ENCODE measurements around the gene PCGF1.
"Not testable (repeated sequence)": the region's sequence is repeated elsewhere in the genome, so short reads cannot be mapped to it uniquely, and the experiment has no call there.

Gene PCGF1

DNA sequence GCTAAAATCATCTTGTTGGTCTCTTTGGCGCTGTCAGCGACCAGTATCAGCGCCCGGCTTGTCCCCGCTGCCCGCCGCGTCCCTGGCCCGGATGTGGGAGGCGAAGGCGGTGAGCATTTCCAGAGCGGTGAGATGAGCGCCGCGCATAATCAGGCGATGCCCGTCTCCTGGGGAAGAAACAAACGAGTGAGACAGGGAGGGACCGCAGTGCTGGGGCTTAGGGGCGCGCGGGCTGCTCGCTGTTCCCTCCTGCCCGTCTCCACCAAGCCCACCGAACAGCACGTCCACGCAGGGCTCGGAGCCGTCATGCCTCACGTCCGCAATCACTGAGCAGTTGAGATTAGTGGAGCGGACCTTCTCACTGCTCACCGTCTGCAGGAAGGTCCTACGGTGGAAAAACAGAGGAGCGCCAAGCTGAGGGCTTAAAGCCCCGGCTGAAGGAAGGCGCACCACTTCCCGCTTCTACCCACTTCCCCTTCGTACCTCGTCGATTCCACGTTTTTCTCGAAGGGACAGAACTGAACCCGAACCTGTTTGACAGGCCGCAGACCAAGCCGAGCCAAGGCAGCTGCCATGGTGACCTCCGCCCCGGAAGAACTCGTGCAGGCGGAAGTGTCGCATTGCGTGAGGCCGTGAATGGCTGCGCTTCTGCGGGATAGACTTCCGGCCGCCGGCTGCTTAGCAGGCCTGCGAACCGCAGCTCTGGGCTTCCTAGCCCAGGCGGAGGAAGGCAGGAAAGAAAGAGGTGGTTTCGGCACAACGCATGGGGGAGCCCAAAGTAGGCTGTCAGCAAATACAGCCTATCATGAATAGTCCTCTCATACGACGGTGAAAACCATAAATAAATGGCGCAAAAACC is 35.2 kb downstream of the PCGF1 start, which contains the start of gene MRPL53:
Gene MRPL53, minus strand, starts transcription at position 595 of the 859 bp plus-strand sequence. Its CDS starts 20 bp downstream, at position 575.
- in situ Hi-C loops (cut with HindIII; ENCODE audit: low sequenced_read_pairs): no loop called here
- peak; percentile 93 for DNase-seq (ENCODE audit: low read depth, low spot score)
- peak within 1 kb of the TSS; percentile 64 for H3K4me3 ChIP-seq (ENCODE audit: low read depth, low read length)
- TF ChIP-seq, protein P1, sequence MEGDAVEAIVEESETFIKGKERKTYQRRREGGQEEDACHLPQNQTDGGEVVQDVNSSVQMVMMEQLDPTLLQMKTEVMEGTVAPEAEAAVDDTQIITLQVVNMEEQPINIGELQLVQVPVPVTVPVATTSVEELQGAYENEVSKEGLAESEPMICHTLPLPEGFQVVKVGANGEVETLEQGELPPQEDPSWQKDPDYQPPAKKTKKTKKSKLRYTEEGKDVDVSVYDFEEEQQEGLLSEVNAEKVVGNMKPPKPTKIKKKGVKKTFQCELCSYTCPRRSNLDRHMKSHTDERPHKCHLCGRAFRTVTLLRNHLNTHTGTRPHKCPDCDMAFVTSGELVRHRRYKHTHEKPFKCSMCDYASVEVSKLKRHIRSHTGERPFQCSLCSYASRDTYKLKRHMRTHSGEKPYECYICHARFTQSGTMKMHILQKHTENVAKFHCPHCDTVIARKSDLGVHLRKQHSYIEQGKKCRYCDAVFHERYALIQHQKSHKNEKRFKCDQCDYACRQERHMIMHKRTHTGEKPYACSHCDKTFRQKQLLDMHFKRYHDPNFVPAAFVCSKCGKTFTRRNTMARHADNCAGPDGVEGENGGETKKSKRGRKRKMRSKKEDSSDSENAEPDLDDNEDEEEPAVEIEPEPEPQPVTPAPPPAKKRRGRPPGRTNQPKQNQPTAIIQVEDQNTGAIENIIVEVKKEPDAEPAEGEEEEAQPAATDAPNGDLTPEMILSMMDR (IDR thresholded peaks at IDR 0.05; ENCODE audit: low read depth, low read length): no peak

DNA sequence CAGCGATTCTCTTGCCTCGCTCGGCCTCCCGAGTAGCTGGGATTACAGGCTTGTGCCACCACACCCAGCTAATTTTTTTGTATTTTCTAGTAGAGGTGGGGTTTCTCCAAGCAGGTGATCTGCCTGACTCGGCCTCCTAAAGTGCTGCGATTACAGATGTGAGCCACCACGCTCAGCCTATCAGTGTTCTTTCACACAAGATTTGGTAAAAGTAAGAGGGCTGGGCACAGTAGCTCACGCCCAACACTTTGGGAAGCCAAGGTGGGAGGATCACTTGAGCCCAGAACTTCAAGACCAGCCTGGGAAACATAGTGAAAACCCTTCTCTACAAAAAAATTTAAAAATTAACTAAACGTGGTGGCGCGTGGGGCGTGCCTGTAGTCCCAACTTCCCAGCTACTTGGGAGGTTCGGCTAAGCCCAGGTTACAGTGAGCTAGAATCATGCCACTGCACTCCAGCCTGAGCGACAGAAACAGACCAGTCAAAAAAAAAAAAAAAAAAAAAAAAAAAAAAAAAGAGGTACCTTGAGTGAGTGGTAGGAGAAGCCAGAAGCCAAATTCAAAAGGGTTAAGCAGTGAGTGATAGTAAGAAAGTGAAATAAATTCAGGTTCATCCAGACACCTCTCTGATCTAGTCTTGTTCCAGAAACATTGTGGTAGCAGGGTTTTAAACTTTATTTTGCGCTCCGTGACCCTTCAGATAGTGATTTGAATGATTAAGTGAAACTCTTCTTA is 36.0 kb downstream of the PCGF1 start:
- in situ Hi-C loops (cut with HindIII; ENCODE audit: low sequenced_read_pairs): no loop called here
- TF ChIP-seq, protein P1 (IDR thresholded peaks at IDR 0.05; ENCODE audit: low read depth, low read length): no peak
- peak overlapping the region; percentile 64 for H3K4me3 ChIP-seq (ENCODE audit: low read depth, low read length)
- no peak for DNase-seq (ENCODE audit: low read depth, low spot score)

DNA sequence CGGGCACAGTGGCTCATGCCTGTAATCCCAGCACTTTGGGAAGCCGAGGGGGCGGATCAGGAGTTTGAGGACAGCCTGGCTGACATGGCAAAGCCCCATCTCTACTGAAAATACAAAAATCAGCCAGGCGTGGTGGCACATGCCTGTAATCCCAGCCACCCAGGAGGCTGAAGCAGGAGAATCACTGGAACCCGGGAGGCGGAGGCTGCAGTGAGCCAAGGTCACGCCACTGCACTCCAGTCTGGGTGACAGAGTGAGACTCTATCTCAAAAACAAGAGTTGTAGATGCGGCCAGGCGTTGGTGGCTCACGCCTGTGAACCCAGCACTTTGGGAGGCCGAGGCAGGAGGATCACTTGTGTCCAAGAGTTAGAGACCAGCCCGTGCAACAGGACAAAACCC is 36.8 kb downstream of the PCGF1 start:
- in situ Hi-C loops (cut with HindIII; ENCODE audit: low sequenced_read_pairs); H3K4me3 ChIP-seq (ENCODE audit: low read depth, low read length); DNase-seq (ENCODE audit: low read depth, low spot score): not testable (repeated sequence)

DNA sequence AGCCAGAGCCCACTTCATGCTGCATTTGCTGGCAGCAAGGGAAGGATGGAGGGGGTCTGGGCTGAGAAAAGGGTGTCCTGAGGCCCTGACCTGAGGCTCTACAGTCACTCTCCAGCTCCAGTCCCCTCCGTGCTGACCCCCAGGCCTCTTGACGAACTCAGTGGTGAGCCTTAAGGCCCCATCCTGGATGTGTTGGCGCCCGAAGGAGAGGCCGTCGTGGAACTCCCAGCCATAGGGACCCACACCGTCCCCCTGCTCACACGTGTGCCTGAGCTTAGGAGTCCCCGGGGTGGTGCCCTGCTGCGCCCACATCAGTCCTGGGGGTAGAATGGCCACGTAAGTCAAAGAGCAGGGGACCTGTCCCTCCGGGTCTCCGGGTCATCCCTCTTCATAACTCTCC is 43.1 kb downstream of the PCGF1 start:
- in situ Hi-C loops (cut with HindIII; ENCODE audit: low sequenced_read_pairs): no loop called here

DNA sequence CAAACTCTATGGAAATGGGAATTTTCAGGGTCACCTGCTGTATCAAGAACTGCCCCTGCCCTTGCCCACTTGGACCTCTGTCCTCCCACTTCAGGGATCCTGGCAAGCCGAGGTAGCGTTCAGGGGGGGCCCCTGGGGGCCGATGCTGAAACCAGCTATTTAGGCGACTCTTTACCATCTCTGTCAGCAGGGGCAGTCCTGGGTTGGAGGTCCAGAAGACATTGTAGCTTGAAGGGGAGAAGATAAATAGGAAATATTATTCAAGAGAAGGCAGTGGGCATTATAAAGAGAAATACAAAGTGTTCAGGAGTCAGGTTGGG is 44.7 kb downstream of the PCGF1 start:
- H3K4me3 ChIP-seq (ENCODE audit: low read depth, low read length): no peak overlapping the region
- no peak for DNase-seq (ENCODE audit: low read depth, low spot score)
- TF ChIP-seq, protein P1 (IDR thresholded peaks at IDR 0.05; ENCODE audit: low read depth, low read length): no peak
- in situ Hi-C loops (cut with HindIII; ENCODE audit: low sequenced_read_pairs): no loop called here

More for the DNA sequence above, 43.1 kb downstream of the PCGF1 start:
- peak overlapping the region; percentile 84 for H3K4me3 ChIP-seq (ENCODE audit: low read depth, low read length)
- TF ChIP-seq, protein P1 (IDR thresholded peaks at IDR 0.05; ENCODE audit: low read depth, low read length): no peak
- DNase-seq (ENCODE audit: low read depth, low spot score): no peak

DNA sequence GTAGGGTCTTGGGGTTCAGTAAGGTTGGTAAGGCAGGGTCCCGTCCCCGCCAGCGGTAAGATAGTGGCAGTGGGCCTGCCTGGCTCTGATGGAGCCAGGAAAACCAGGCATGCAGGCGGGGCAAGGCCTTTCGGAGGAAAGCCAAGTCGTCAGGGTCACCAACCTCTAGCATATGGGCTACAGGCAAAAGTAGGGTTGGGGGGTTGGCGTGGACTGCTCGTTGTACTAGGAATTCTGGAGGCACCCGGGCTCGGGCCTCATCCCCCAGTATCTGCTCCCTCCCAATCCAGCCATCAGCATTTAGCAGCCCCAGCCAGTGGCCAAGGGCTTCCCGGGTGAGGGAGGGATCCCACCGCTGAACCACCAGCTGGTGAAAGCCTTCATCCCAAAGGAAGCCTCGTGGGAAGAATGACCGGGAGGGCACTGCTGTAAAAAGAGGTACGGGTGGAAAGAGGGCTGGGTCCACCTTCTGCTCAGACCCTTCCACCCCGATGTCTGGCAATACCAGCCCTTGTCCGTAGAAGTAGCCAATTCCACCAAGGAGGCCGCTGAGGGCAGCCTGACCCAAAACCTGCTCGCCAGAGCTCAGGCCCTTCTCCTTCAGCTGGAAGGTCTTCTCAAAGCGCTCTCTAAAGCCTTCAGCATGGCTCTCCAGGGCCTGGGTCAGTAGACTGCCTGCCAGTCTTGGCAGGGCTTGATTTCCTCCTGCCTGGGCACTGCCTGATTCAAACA is 45.3 kb downstream of the PCGF1 start:
- in situ Hi-C loops (cut with HindIII; ENCODE audit: low sequenced_read_pairs): no loop called here
- TF ChIP-seq, protein P1 (IDR thresholded peaks at IDR 0.05; ENCODE audit: low read depth, low read length): no peak
- H3K4me3 ChIP-seq (ENCODE audit: low read depth, low read length): no peak overlapping the region
- DNase-seq (ENCODE audit: low read depth, low spot score): no peak

Measured in astrocyte of the spinal cord (primary cell).